GM21360 (cell line): ENCODE measurements around the gene RAB12.

ENCODE experiments used
- ATAC-seq: cut with Tn5 transposase; IDR thresholded peaks from one replicate; pipeline ENCODE4 v1.9.1; 2021; ENCODE audit warnings: mild to moderate bottlenecking, moderate library complexity; ENCODE audit not compliant: unreplicated experiment

RAB12 gene

GRCh38 chr18:8675057-8675456, 65.8 kb downstream of the RAB12 start:
- no peak for ATAC-seq

DNA sequence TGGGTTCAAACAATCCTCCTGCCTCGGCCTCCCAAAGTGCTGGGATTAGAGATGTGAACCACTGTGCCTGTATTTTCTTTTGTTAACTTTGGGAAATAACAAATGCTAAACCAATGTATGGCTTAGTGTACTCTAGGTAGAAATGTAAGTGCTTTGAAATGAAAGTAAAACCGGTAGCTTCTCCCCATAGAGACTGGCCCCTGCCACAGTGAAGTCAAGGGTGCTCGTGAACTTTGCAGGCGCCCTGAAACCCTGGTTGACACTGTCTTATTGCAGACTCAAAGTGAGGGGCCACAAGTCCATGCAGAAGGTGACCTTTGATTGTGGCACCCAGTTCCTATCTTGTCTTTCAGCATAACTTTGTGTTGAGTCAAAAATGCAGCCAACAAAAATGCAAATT, 72.0 kb downstream of the RAB12 start:
- ATAC-seq, result no peak

DNA sequence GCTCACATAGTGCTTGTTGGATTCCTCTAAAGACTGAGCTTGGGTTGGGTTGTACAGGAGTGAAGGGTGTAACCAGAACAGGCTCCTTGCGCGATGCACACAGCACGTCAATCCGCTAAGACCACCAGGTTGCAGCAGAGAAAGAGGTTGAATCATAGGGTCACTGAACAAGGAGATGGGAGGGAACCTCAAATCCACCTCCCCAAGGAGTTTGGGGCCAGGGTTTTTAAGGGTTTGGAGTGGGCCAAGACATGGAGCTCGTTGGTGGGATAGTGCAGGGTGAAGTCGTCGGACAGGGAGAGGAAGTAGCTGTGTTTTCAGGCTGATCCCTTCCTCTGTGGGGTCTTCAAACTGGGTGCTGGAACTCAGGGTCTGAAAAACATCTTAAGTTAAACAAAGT, 75.3 kb downstream of the RAB12 start:
- no peak for ATAC-seq

- no peak for ATAC-seq
Measured at GRCh38 chr18:8685141-8685913, 76.1 kb downstream of the RAB12 start.

DNA sequence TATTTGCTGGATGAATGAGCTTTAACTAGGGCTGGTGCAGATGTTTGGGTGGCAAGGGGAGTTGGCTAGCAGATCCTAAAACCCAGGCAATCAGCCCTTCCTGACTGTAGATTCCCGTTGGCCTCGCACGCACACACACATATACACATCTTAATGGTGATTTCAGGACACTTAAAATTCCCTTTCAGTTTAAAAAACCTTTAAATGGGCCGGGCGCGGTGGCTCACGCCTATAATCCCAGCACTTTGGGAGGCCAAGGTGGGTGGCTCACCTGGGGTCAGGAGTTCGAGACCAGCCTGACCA, 76.6 kb downstream of the RAB12 start:
- ATAC-seq, result no peak

DNA sequence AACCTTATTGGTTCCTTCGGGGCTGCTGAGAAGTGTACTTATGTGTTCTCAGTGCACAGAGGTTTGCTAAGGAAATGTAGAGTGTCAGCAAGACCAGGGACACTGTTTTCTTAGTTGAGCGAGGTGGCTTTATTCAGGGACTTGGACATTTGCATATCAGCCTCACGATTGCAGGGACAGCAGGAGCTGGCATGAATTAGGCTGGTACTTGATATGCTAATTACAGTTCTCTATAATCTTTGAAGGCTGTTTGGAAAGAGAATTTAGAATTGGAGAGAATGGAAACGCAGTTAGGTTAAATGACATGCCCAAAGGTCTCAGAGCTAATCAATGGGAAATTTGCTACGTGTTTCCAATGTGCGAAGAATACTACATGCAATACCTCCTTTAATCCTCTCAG, 77.4 kb downstream of the RAB12 start:
- ATAC-seq, result no peak

GRCh38 chr18:8688216-8688800, 79.1 kb downstream of the RAB12 start:
- no peak for ATAC-seq

DNA sequence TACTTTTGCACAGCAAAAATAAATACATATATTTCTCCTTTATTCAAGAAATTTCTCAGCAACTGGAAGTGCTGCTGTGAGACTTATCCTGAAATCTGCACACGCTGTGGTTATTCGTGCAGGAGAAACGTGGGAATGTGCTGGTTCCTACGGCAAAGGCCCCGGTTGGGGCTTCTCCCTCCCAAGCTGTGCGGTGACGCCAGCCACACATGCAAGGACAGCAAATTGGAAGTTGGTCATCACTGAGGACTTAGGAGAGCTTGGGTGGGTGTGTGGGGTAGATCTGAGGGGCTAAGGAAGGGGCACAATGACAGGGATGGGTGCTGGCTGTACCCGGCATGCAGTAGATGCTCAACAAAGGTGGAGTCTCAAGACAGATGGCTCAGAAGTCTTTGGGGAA, 79.6 kb downstream of the RAB12 start:
- ATAC-seq, result no peak
